ENCODE results near the gene KDM4F. TPM values are rescaled to one million over a fixed set of nuclear protein-coding genes. Genes with fewer than 3 reads are reported as not detected.

KDM4F gene
- total RNA-seq, 3 donors from 2014 or later = not detected

DNA sequence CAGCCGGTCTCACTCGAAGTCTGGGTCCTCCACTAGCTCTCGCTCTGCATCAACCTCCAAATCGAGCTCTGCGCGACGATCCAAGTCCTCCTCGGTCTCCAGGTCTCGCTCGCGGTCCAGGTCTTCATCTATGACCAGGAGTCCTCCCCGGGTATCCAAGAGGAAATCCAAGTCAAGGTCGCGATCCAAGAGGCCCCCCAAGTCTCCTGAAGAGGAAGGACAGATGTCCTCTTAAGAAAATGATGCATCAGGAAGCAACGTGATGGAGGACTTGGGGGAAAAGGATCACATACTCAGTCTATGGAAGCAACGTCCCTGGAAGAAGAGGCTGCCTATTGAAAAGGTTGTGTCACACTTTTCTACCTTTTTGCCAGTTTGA lies 18.6 kb downstream of the KDM4F start:
- no peaks in the 10 kb centered on the region for H3K36me3 ChIP-seq
- no peaks in the 10 kb centered on the region for H3K9me3 ChIP-seq
- TF ChIP-seq POLR2AphosphoS5 (IDR thresholded peaks at IDR 0.05) = peak in 1 of 3 donors; percentile 40
- TF ChIP-seq, protein P1, sequence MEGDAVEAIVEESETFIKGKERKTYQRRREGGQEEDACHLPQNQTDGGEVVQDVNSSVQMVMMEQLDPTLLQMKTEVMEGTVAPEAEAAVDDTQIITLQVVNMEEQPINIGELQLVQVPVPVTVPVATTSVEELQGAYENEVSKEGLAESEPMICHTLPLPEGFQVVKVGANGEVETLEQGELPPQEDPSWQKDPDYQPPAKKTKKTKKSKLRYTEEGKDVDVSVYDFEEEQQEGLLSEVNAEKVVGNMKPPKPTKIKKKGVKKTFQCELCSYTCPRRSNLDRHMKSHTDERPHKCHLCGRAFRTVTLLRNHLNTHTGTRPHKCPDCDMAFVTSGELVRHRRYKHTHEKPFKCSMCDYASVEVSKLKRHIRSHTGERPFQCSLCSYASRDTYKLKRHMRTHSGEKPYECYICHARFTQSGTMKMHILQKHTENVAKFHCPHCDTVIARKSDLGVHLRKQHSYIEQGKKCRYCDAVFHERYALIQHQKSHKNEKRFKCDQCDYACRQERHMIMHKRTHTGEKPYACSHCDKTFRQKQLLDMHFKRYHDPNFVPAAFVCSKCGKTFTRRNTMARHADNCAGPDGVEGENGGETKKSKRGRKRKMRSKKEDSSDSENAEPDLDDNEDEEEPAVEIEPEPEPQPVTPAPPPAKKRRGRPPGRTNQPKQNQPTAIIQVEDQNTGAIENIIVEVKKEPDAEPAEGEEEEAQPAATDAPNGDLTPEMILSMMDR (IDR thresholded peaks at IDR 0.05) = no peak
- no peaks in the 10 kb centered on the region for H3K27me3 ChIP-seq
- H3K4me3 ChIP-seq = peak overlapping the region; percentile 88 to 92 (median 89)
- H3K27ac ChIP-seq = peak overlapping the region; percentile 98 to 99
- peaks cover 0 to 3% of the 10 kb centered on the region in 2 donors for H3K4me1 ChIP-seq
- peak in 1 of 2 donors; percentile 42 for DNase-seq (ENCODE audit: low spot score in 2 of 2)
- intact Hi-C loops (cut with DNase I; ENCODE audit: low total_unique reads) = loop anchor here (2.0 kb wide), 1 partner anchor 83 kb away; no protein-coding TSS in a partner anchor

DNA sequence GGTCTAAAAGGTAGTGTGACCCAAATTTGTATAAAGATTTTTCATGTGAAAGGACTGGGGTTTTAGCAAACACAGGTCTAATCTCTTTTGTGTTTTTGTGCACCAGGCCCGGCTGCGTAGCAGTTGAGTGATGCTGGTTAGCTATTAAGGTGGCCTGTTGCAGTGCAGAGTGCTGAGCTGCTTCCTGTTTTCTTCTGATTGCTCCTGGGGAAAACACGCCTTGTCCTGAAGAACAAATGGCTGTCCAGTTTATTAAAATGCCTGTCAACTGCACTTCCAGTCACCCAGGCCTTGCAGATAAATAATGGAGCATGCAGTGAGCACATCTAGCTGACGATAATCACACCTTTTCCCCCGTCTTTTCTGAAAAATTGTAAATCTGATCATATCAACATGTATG lies 19.3 kb downstream of the KDM4F start:
- H3K4me1 ChIP-seq = peaks cover 0 to 3% of the 10 kb centered on the region in 2 donors
- intact Hi-C loops (cut with DNase I; ENCODE audit: low total_unique reads) = loop anchor here (2.0 kb wide), 1 partner anchor 82 kb away; no protein-coding TSS in a partner anchor
- TF ChIP-seq POLR2A (IDR thresholded peaks at IDR 0.05) = peak; percentile 91
- TF ChIP-seq, protein P1 (IDR thresholded peaks at IDR 0.05) = no peak
- TF ChIP-seq POLR2AphosphoS5 (IDR thresholded peaks at IDR 0.05) = peak; percentile 67 to 91 (median 86)
- peak overlapping the region; percentile 98 to 99 for H3K27ac ChIP-seq
- no peaks in the 10 kb centered on the region for H3K36me3 ChIP-seq
- peak; percentile 78 to 88 for DNase-seq (ENCODE audit: low spot score in 2 of 2)
- no peaks in the 10 kb centered on the region for H3K9me3 ChIP-seq
- no peaks in the 10 kb centered on the region for H3K27me3 ChIP-seq
- H3K4me3 ChIP-seq = peak overlapping the region; percentile 88 to 92 (median 89)

DNA sequence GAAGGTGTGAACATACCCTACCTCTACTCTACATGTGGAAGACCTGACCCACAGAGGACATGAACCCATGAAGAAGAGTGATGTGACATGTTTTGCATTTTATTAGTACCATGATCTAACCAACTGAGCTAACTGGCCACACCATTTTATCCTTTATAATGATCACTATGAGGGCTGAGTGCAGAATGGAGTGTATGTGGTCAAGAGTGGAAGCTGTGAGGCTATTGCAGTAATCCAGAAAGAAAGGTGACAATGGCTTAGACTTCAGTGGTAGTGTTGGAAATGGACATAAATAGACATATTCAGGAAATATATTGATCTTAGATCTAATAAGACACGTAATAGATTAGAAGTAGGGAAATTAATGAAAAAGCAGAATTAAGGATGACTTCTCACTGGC lies 21.2 kb downstream of the KDM4F start:
- H3K9me3 ChIP-seq = no peaks in the 10 kb centered on the region
- TF ChIP-seq, protein P1 (IDR thresholded peaks at IDR 0.05) = no peak
- TF ChIP-seq POLR2AphosphoS5 (IDR thresholded peaks at IDR 0.05) = no peak
- TF ChIP-seq POLR2A (IDR thresholded peaks at IDR 0.05) = no peak
- H3K4me1 ChIP-seq = peaks cover 0 to 11% of the 10 kb centered on the region in 2 donors
- no peak for DNase-seq (ENCODE audit: low spot score in 2 of 2)
- H3K27me3 ChIP-seq = no peaks in the 10 kb centered on the region
- H3K4me3 ChIP-seq = no peak overlapping the region
- intact Hi-C loops (cut with DNase I; ENCODE audit: low total_unique reads) = no loop called here
- no peaks in the 10 kb centered on the region for H3K36me3 ChIP-seq
- H3K27ac ChIP-seq = no peak overlapping the region

DNA sequence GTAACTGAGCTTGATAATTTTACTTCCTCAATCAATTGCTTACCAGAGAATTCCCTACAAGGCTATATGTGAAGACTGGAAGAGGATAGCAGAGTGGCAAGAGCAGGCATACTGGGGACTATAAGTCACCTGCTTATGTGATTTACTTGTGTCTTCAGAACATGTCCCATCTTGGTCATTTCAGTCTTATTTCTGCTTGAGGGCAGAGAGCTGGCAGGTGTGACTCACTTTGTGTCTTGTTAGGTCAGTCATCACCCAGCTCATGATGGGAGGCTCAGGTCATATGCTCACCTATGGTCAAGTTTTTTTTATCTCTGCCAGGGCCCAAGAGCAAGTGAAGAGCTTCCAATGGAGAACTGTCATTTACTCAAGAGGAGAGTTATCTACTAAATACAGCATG lies 23.7 kb downstream of the KDM4F start:
- Histone ChIP-seq H3K36me3 (no peaks in the 10 kb centered on the region), H3K4me1 (peaks cover 0 to 7% of the 10 kb centered on the region in 2 donors), H3K4me3 (no peak overlapping the region), H3K27me3 (no peaks in the 10 kb centered on the region), H3K27ac (no peak overlapping the region), H3K9me3 (no peaks in the 10 kb centered on the region)
- no peak for TF ChIP-seq POLR2AphosphoS5 (IDR thresholded peaks at IDR 0.05)
- TF ChIP-seq, protein P1 (IDR thresholded peaks at IDR 0.05) = no peak
- no peak for TF ChIP-seq POLR2A (IDR thresholded peaks at IDR 0.05)
- intact Hi-C loops (cut with DNase I; ENCODE audit: low total_unique reads) = no loop called here
- DNase-seq (ENCODE audit: low spot score in 2 of 2) = no peak

DNA sequence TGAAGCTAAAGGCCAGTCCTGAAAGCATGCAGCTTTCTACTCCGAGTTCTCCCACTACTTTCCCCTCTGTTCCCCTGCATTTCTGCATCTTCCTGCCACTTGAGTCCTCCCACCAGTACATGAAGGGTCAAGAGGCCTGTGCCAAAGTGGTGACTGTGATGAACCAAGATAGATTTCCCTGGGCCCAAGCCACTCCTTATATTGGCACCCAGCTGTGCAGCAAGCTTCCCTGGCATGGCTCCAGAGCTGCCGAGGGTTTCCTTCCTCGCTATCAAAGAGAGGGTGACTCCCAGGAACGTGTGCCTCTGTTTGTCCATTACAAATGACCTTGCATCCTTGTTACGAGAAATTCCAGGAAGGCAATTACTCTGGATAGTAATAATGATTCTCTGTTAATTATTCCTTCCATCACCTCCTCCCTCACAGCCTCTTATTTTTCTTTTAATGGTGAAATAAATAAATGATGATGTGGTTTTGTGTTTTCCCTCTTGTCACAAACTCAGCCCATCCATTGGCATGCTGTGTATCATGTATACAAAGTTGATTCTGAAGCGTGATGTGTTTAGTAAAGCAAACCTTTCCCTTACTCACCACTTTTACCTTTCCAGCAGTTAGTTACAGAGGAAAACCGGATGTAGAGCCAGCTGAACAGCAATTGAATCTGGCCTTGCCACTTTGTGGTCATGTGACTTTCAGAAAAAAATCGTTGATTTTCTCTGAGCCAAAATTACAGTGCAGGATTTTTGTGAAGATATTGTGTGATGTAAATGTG lies 25.8 kb downstream of the KDM4F start:
- no peak overlapping the region for H3K4me3 ChIP-seq
- no peaks in the 10 kb centered on the region for H3K9me3 ChIP-seq
- peaks cover 0 to 7% of the 10 kb centered on the region in 2 donors for H3K4me1 ChIP-seq
- H3K27ac ChIP-seq = peak overlapping the region; percentile 81 to 88
- no peaks in the 10 kb centered on the region for H3K27me3 ChIP-seq
- TF ChIP-seq POLR2A (IDR thresholded peaks at IDR 0.05) = no peak
- no peak for TF ChIP-seq POLR2AphosphoS5 (IDR thresholded peaks at IDR 0.05)
- TF ChIP-seq, protein P1 (IDR thresholded peaks at IDR 0.05) = no peak
- peak in 1 of 2 donors; percentile 47 for DNase-seq (ENCODE audit: low spot score in 2 of 2)
- no peaks in the 10 kb centered on the region for H3K36me3 ChIP-seq
- intact Hi-C loops (cut with DNase I; ENCODE audit: low total_unique reads) = loop anchor here (1.0 kb wide), 1 partner anchor 34 kb away; no protein-coding TSS in a partner anchor
